ENCODE measurements around the gene PDGFD. TPM values are rescaled to one million over a fixed set of nuclear protein-coding genes. Genes with fewer than 3 reads are reported as not detected.

Gene PDGFD
- total and polyA plus RNA-seq, 2 donors (not counting 1 experiment from before 2014, with no cell fraction given), result 1.3 TPM

DNA sequence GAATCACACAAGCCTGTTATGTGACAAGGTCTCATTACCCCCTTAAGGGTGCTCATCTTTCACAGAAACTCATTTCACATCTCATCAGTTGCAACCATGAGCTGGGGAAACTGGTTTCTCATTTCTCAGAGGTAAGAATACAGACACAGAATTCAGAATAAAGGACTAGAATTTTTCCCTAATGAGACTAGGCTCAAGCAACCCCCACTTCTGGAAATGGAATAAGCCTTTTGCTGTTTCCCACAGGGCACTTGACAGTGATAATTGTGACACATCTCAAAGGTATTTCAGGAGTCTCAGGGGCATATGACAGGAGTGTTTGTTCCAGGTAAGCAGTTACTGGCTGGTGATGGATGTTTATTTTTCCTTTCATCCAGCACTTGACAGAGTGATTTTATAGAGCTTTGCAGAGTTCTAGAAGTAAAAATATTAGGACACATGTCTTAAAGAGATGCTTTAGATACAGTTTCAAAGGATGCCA, 240.5 kb downstream of the PDGFD start:
- Histone ChIP-seq H3K9ac (ENCODE audit: insufficient read depth, low read length) (no peak overlapping the region), H3K27ac (ENCODE audit: insufficient read depth, low read length) (no peak overlapping the region), H3K4me2 (ENCODE audit: extremely low read depth, insufficient read depth, low read length) (no peak overlapping the region), H3K4me3 (replicated peaks in 1 of 4; ENCODE audit: control extremely low read depth in 1 of 4, insufficient read depth in 1 of 4, low read depth in 3 of 4, low read length in 4 of 4) (no peak overlapping the region), H3K4me1 (ENCODE audit: control insufficient read depth, extremely low read depth, insufficient read depth, low read length) (no peaks in the 10 kb centered on the region), H3K27me3 (ENCODE audit: control insufficient read depth, insufficient read depth, low read length) (no peaks in the 10 kb centered on the region), H2AFZ (ENCODE audit: low read length) (no peak overlapping the region), H3K79me2 (ENCODE audit: control insufficient read depth, insufficient read depth, low read length) (no peaks in the 10 kb centered on the region), H4K20me1 (ENCODE audit: control insufficient read depth, extremely low read depth, insufficient read depth, low read length) (no peaks in the 10 kb centered on the region), H3K36me3 (ENCODE audit: control insufficient read depth, insufficient read depth, low read length) (no peaks in the 10 kb centered on the region), H3K9me3 (ENCODE audit: control insufficient read depth, insufficient read depth, low read depth, low read length) (no peaks in the 10 kb centered on the region)
- DNase-seq (ENCODE audit: low read depth in 2 of 2), result peak in 1 of 2 donors; percentile 58
- no peak for TF ChIP-seq EZH2 (IDR thresholded peaks at IDR 0.05; ENCODE audit: low read length, missing control alignments)
- TF ChIP-seq, protein P1, sequence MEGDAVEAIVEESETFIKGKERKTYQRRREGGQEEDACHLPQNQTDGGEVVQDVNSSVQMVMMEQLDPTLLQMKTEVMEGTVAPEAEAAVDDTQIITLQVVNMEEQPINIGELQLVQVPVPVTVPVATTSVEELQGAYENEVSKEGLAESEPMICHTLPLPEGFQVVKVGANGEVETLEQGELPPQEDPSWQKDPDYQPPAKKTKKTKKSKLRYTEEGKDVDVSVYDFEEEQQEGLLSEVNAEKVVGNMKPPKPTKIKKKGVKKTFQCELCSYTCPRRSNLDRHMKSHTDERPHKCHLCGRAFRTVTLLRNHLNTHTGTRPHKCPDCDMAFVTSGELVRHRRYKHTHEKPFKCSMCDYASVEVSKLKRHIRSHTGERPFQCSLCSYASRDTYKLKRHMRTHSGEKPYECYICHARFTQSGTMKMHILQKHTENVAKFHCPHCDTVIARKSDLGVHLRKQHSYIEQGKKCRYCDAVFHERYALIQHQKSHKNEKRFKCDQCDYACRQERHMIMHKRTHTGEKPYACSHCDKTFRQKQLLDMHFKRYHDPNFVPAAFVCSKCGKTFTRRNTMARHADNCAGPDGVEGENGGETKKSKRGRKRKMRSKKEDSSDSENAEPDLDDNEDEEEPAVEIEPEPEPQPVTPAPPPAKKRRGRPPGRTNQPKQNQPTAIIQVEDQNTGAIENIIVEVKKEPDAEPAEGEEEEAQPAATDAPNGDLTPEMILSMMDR (conservative IDR thresholded peaks at IDR 0.05 in 1 of 2, IDR thresholded peaks at IDR 0.05 in 1 of 2; ENCODE audit: low read depth in 1 of 2, low read length in 2 of 2), result no peak

DNA sequence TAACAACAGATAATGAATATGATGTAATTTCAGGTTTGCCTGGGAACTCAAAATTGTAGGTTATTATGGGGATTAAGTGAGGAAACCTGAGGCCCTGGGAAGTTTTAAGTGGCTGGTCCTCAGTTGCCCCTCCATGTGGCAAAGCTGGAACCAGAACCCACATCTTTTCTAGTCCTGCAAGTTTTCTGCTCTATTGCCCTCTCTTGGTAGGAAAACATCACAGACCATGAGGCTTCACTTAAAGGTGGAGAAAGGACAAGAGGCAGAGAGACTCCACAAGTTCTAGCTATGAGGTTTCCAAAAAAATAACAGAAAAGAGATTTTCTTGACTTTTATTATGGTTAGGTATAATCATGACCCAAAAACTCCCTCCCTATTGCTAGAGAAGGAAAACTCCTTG, 243.0 kb downstream of the PDGFD start:
- Histone ChIP-seq H3K79me2 (ENCODE audit: control insufficient read depth, insufficient read depth, low read length) (no peaks in the 10 kb centered on the region), H3K27me3 (ENCODE audit: control insufficient read depth, insufficient read depth, low read length) (no peaks in the 10 kb centered on the region), H3K4me2 (ENCODE audit: extremely low read depth, insufficient read depth, low read length) (no peak overlapping the region), H3K4me3 (replicated peaks in 1 of 4; ENCODE audit: control extremely low read depth in 1 of 4, insufficient read depth in 1 of 4, low read depth in 3 of 4, low read length in 4 of 4) (no peak overlapping the region), H3K36me3 (ENCODE audit: control insufficient read depth, insufficient read depth, low read length) (no peaks in the 10 kb centered on the region), H4K20me1 (ENCODE audit: control insufficient read depth, extremely low read depth, insufficient read depth, low read length) (no peaks in the 10 kb centered on the region), H3K9ac (ENCODE audit: insufficient read depth, low read length) (no peak overlapping the region), H3K9me3 (ENCODE audit: control insufficient read depth, insufficient read depth, low read depth, low read length) (no peaks in the 10 kb centered on the region), H3K4me1 (ENCODE audit: control insufficient read depth, extremely low read depth, insufficient read depth, low read length) (no peaks in the 10 kb centered on the region), H3K27ac (ENCODE audit: insufficient read depth, low read length) (no peak overlapping the region), H2AFZ (ENCODE audit: low read length) (no peak overlapping the region)
- peak in 1 of 2 donors; percentile 5 for DNase-seq (ENCODE audit: low read depth in 2 of 2)
- TF ChIP-seq, protein P1 (conservative IDR thresholded peaks at IDR 0.05 in 1 of 2, IDR thresholded peaks at IDR 0.05 in 1 of 2; ENCODE audit: low read depth in 1 of 2, low read length in 2 of 2), result no peak
- no peak for TF ChIP-seq EZH2 (IDR thresholded peaks at IDR 0.05; ENCODE audit: low read length, missing control alignments)

DNA sequence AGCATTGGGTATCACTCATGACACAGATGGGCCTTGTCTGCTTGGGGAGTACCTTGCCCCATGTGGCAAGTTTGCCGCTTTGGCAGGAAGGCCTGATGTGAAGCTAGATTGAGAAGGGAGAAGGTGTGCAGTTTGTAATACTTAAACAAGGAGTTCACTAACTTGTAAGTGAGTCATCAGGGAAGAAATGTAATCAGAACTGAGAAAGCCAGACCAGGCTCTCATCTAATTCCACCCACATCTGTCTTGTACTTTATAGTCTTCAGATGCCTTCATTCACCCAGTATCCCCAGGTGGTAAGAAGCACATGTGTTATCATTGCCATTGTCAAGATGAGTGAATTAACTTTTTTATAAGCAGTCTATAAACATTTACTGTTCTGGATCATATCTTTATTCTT, 243.5 kb downstream of the PDGFD start:
- Histone ChIP-seq H3K27me3 (ENCODE audit: control insufficient read depth, insufficient read depth, low read length) (no peaks in the 10 kb centered on the region), H3K4me2 (ENCODE audit: extremely low read depth, insufficient read depth, low read length) (no peak overlapping the region), H3K4me3 (replicated peaks in 1 of 4; ENCODE audit: control extremely low read depth in 1 of 4, insufficient read depth in 1 of 4, low read depth in 3 of 4, low read length in 4 of 4) (no peak overlapping the region), H3K27ac (ENCODE audit: insufficient read depth, low read length) (no peak overlapping the region), H3K36me3 (ENCODE audit: control insufficient read depth, insufficient read depth, low read length) (no peaks in the 10 kb centered on the region), H3K9ac (ENCODE audit: insufficient read depth, low read length) (no peak overlapping the region), H2AFZ (ENCODE audit: low read length) (no peak overlapping the region), H3K9me3 (ENCODE audit: control insufficient read depth, insufficient read depth, low read depth, low read length) (no peaks in the 10 kb centered on the region), H3K4me1 (ENCODE audit: control insufficient read depth, extremely low read depth, insufficient read depth, low read length) (no peaks in the 10 kb centered on the region), H3K79me2 (ENCODE audit: control insufficient read depth, insufficient read depth, low read length) (no peaks in the 10 kb centered on the region), H4K20me1 (ENCODE audit: control insufficient read depth, extremely low read depth, insufficient read depth, low read length) (no peaks in the 10 kb centered on the region)
- TF ChIP-seq EZH2 (IDR thresholded peaks at IDR 0.05; ENCODE audit: low read length, missing control alignments), result no peak
- TF ChIP-seq, protein P1 (conservative IDR thresholded peaks at IDR 0.05 in 1 of 2, IDR thresholded peaks at IDR 0.05 in 1 of 2; ENCODE audit: low read depth in 1 of 2, low read length in 2 of 2), result no peak
- DNase-seq (ENCODE audit: low read depth in 2 of 2), result peak; percentile 10 to 67
